ENCODE data around the gene FARP1. TPM values are rescaled to one million over a fixed set of nuclear protein-coding genes. Genes with fewer than 3 reads are reported as not detected.

The FARP1 gene
- total RNA-seq, 4 donors from 2014 or later, result 103 to 172 (median 129) TPM

GRCh38 chr13:98429081-98429480 is 286.2 kb downstream of the FARP1 start:
- H3K4me3 ChIP-seq (replicated peaks in 1 of 3), result no peak overlapping the region
- no peaks in the 10 kb centered on the region for H3K9me3 ChIP-seq
- peaks cover 4% of the 10 kb centered on the region in 2 donors for H3K4me1 ChIP-seq
- intact Hi-C loops (cut with DNase I), result loop anchor here (5.0 to 10.0 kb wide), 2 partner anchors 287 to 394 kb away; partner anchors contain the start of gene FARP1
- H3K36me3 ChIP-seq, result peaks cover 0 to 7% of the 10 kb centered on the region in 2 donors
- H3K27ac ChIP-seq, result no peak overlapping the region
- no peak for DNase-seq
- TF ChIP-seq CTCF (IDR thresholded peaks at IDR 0.05) (no peak), POLR2A (IDR thresholded peaks at IDR 0.05) (no peak)
- H3K27me3 ChIP-seq, result no peaks in the 10 kb centered on the region
- WGBS, 2 donors, result 81 to 82% methylated on average over 10 of the region's 10 CpGs

- Histone ChIP-seq H3K4me1 (peaks cover 4% of the 10 kb centered on the region in 2 donors), H3K4me3 (replicated peaks in 1 of 3) (no peak overlapping the region), H3K9me3 (no peaks in the 10 kb centered on the region), H3K27ac (peak overlapping the region in 1 of 3 donors; percentile 58), H3K27me3 (no peaks in the 10 kb centered on the region), H3K36me3 (peaks cover 0 to 4% of the 10 kb centered on the region in 2 donors)
- intact Hi-C loops (cut with DNase I), result loop anchor here (5.0 to 10.0 kb wide), 2 partner anchors 287 to 395 kb away; partner anchors contain the start of gene FARP1
- no peak for DNase-seq
- 90 to 98% methylated on average over 7 of the region's 7 CpGs for WGBS, 2 donors
- TF ChIP-seq CTCF (IDR thresholded peaks at IDR 0.05), result no peak
- TF ChIP-seq POLR2A (IDR thresholded peaks at IDR 0.05), result no peak
These were observed 286.6 kb downstream of the FARP1 start for GRCh38 chr13:98429531-98429930.

GRCh38 chr13:98429977-98430736 is 287.3 kb downstream of the FARP1 start:
- Histone ChIP-seq H3K27ac (peak overlapping the region in 1 of 3 donors; percentile 58), H3K36me3 (no peaks in the 10 kb centered on the region), H3K4me3 (replicated peaks in 1 of 3) (no peak overlapping the region), H3K9me3 (no peaks in the 10 kb centered on the region), H3K27me3 (no peaks in the 10 kb centered on the region), H3K4me1 (peaks cover 4% of the 10 kb centered on the region in 2 donors)
- DNase-seq, result no peak
- TF ChIP-seq POLR2A (IDR thresholded peaks at IDR 0.05), result no peak
- TF ChIP-seq CTCF (IDR thresholded peaks at IDR 0.05), result peak in 1 of 6 experiments; percentile 12
- 74 to 82% methylated on average over 11 of the region's 11 CpGs for WGBS, 2 donors
- intact Hi-C loops (cut with DNase I), result loop anchor here (5.0 to 10.0 kb wide), 3 partner anchors 288 to 573 kb away; partner anchors contain the start of gene FARP1

GRCh38 chr13:98432638-98433037 is 289.7 kb downstream of the FARP1 start:
- Histone ChIP-seq H3K27ac (no peak overlapping the region), H3K4me1 (peaks cover 4% of the 10 kb centered on the region in 2 donors), H3K9me3 (no peaks in the 10 kb centered on the region), H3K4me3 (replicated peaks in 1 of 3) (no peak overlapping the region), H3K36me3 (no peaks in the 10 kb centered on the region), H3K27me3 (no peaks in the 10 kb centered on the region)
- intact Hi-C loops (cut with DNase I), result loop anchor here (5.0 kb wide), 1 partner anchor 575 kb away; no protein-coding TSS in a partner anchor
- TF ChIP-seq CTCF (IDR thresholded peaks at IDR 0.05) (no peak), POLR2A (IDR thresholded peaks at IDR 0.05) (no peak)
- WGBS, 2 donors, result 94 to 95% methylated on average over 11 of the region's 11 CpGs
- no peak for DNase-seq

GRCh38 chr13:98433654-98434053 is 290.8 kb downstream of the FARP1 start:
- Histone ChIP-seq H3K4me3 (replicated peaks in 1 of 3) (no peak overlapping the region), H3K27ac (no peak overlapping the region), H3K9me3 (no peaks in the 10 kb centered on the region), H3K4me1 (peaks cover 4% of the 10 kb centered on the region in 2 donors), H3K36me3 (no peaks in the 10 kb centered on the region), H3K27me3 (no peaks in the 10 kb centered on the region)
- WGBS, 2 donors, result 93 to 94% methylated on average over 10 of the region's 10 CpGs
- TF ChIP-seq CTCF (IDR thresholded peaks at IDR 0.05) (no peak), POLR2A (IDR thresholded peaks at IDR 0.05) (no peak)
- DNase-seq, result no peak
- intact Hi-C loops (cut with DNase I), result loop anchor here (5.0 kb wide), 1 partner anchor 576 kb away; no protein-coding TSS in a partner anchor
